ENCODE measurements around the gene CAMTA1. TPM values are rescaled to one million over a fixed set of nuclear protein-coding genes. Genes with fewer than 3 reads are reported as not detected.
A peak's percentile ranks its signal among the peaks of the same experiment; 100 is the strongest.

Gene CAMTA1
- total RNA-seq, 6 donors from 2014 or later, result 38.8 to 74.0 (median 46.1) TPM

- no peaks in the 10 kb centered on the region for H3K27me3 ChIP-seq
- no peak for DNase-seq
- H3K36me3 ChIP-seq, result peaks cover 0 to 7% (median 0%) of the 10 kb centered on the region in 4 donors
- no peak overlapping the region for H3K27ac ChIP-seq
- no peak for ATAC-seq (ENCODE audit: low FRiP score in 2 of 2)
- H3K4me1 ChIP-seq, result peaks cover 5 to 8% (median 7%) of the 10 kb centered on the region in 4 donors
- H3K4me3 ChIP-seq, result no peak overlapping the region
- TF ChIP-seq EP300 (IDR thresholded peaks at IDR 0.05) (no peak), CTCF (IDR thresholded peaks at IDR 0.05) (no peak), POLR2AphosphoS5 (IDR thresholded peaks at IDR 0.05) (no peak), POLR2A (IDR thresholded peaks at IDR 0.05) (no peak)
- WGBS, 2 donors, result 97 to 98% methylated on average over 5 of the region's 5 CpGs
- H3K9me3 ChIP-seq, result no peaks in the 10 kb centered on the region
Observed at GRCh38 chr1:7729761-7730160, 944.5 kb downstream of the CAMTA1 start.

GRCh38 chr1:7732331-7732730 lies 947.1 kb downstream of the CAMTA1 start:
- Histone ChIP-seq H3K4me3 (no peak overlapping the region), H3K27me3 (no peaks in the 10 kb centered on the region), H3K27ac (no peak overlapping the region), H3K36me3 (peaks cover 0 to 20% (median 6%) of the 10 kb centered on the region in 4 donors), H3K9me3 (no peaks in the 10 kb centered on the region), H3K4me1 (no peaks in the 10 kb centered on the region)
- ATAC-seq (ENCODE audit: low FRiP score in 2 of 2), result no peak
- WGBS, 2 donors, result 91 to 93% methylated on average over 19 of the region's 19 CpGs
- no peak for TF ChIP-seq POLR2A (IDR thresholded peaks at IDR 0.05)
- TF ChIP-seq POLR2AphosphoS5 (IDR thresholded peaks at IDR 0.05), result no peak
- TF ChIP-seq EP300 (IDR thresholded peaks at IDR 0.05), result no peak
- TF ChIP-seq CTCF (IDR thresholded peaks at IDR 0.05), result no peak
- DNase-seq, result peak in 1 of 2 donors; percentile 65

GRCh38 chr1:7733276-7733675 lies 948.0 kb downstream of the CAMTA1 start:
- TF ChIP-seq EP300 (IDR thresholded peaks at IDR 0.05) (no peak), CTCF (IDR thresholded peaks at IDR 0.05) (no peak), POLR2A (IDR thresholded peaks at IDR 0.05) (no peak), POLR2AphosphoS5 (IDR thresholded peaks at IDR 0.05) (no peak)
- no peaks in the 10 kb centered on the region for H3K9me3 ChIP-seq
- H3K27me3 ChIP-seq, result no peaks in the 10 kb centered on the region
- ATAC-seq (ENCODE audit: low FRiP score in 2 of 2) (no peak), DNase-seq (no peak)
- H3K4me3 ChIP-seq, result no peak overlapping the region
- 63 to 65% methylated on average over 2 of the region's 2 CpGs for WGBS, 2 donors
- H3K4me1 ChIP-seq, result no peaks in the 10 kb centered on the region
- H3K27ac ChIP-seq, result no peak overlapping the region
- H3K36me3 ChIP-seq, result peaks cover 0 to 28% (median 7%) of the 10 kb centered on the region in 4 donors

- no peak overlapping the region for H3K4me3 ChIP-seq
- H3K27me3 ChIP-seq, result no peaks in the 10 kb centered on the region
- H3K9me3 ChIP-seq, result no peaks in the 10 kb centered on the region
- H3K36me3 ChIP-seq, result peaks cover 0 to 39% (median 7%) of the 10 kb centered on the region in 4 donors
- DNase-seq, result no peak
- 62 to 64% methylated on average over 6 of the region's 6 CpGs for WGBS, 2 donors
- no peak overlapping the region for H3K27ac ChIP-seq
- no peak for TF ChIP-seq POLR2A (IDR thresholded peaks at IDR 0.05)
- TF ChIP-seq EP300 (IDR thresholded peaks at IDR 0.05), result no peak
- no peak for TF ChIP-seq CTCF (IDR thresholded peaks at IDR 0.05)
- no peak for TF ChIP-seq POLR2AphosphoS5 (IDR thresholded peaks at IDR 0.05)
- ATAC-seq (ENCODE audit: low FRiP score in 2 of 2), result peak in 1 of 2 donors; percentile 43
- no peaks in the 10 kb centered on the region for H3K4me1 ChIP-seq
Observed at GRCh38 chr1:7738044-7738443, 952.8 kb downstream of the CAMTA1 start.

- H3K9me3 ChIP-seq, result no peaks in the 10 kb centered on the region
- no peaks in the 10 kb centered on the region for H3K4me1 ChIP-seq
- H3K36me3 ChIP-seq, result peaks cover 0 to 24% (median 0%) of the 10 kb centered on the region in 4 donors
- H3K27me3 ChIP-seq, result no peaks in the 10 kb centered on the region
- DNase-seq, result no peak
- no peak overlapping the region for H3K27ac ChIP-seq
- H3K4me3 ChIP-seq, result no peak overlapping the region
- TF ChIP-seq POLR2A (IDR thresholded peaks at IDR 0.05) (no peak), CTCF (IDR thresholded peaks at IDR 0.05) (no peak), POLR2AphosphoS5 (IDR thresholded peaks at IDR 0.05) (no peak), EP300 (IDR thresholded peaks at IDR 0.05) (no peak)
- no peak for ATAC-seq (ENCODE audit: low FRiP score in 2 of 2)
- WGBS, 2 donors, result 86 to 93% methylated on average over 6 of the region's 6 CpGs
Observed at GRCh38 chr1:7743346-7743745, 958.1 kb downstream of the CAMTA1 start.

All from upper lobe of left lung (tissue), 6 donors.